ENCODE measurements around the gene AADACL2.

Gene AADACL2

DNA sequence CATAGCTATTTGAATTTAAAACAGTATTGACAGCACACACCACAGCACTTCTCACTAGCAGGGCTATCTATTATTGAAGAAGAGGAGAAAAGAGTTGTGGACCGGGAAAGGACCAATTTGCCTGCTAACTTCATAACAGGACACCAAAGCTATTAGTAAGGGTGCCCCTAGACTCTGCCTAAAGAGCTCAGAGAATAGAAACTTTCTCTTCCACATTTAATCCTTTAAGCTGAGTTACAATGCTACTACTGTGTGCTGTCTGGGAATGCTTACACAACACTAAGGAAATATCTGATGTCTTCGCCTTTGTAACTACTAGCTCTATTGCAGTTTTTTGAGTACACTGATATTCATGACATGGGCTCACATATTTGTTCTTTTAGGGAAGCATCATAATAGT lies 66.7 kb downstream of the AADACL2 start:
- H3K4me3 ChIP-seq (ENCODE audit: low read depth, low read length), result no peak overlapping the region

DNA sequence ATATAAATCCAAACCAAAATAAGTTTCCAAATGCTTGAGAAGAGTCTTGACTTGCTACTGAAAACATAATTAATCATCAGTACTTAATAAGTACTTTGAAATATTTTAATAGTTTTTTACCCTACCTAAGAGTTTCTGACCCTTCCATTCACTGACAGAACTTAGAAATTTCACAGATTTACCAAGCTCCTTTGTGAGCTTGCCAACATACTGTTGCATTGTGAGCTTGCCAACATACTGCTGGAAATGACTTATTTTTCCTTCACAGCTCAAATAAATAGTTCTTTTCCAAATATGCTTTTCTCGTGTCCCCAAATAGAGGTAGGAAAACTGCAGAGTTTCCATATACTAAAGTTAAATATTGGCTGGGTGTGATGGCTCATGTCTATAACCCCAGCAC lies 70.5 kb downstream of the AADACL2 start:
- H3K4me3 ChIP-seq (ENCODE audit: low read depth, low read length), result no peak overlapping the region

DNA sequence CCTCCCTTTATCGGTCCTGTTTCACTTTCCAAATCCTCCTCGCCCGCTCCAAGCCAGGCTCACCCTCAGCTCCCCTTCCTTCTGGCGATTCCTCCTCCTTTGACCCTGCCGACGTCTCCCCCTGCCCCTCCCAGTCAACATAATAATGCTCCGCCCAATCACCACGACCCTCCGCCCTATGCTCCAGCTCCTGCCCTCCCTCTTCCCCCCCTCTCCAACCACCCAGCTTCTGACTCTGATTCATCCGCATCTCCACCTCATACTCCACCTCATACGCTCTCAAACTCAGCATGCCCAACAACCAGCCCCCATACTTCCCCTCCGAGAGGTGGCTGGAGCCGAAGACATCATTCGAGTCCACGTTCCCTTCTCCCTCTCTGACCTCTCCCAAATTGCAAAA lies 73.1 kb downstream of the AADACL2 start:
- no peak overlapping the region for H3K4me3 ChIP-seq (ENCODE audit: low read depth, low read length)
